ENCODE results near the gene AQP12B. TPM values are rescaled to one million over a fixed set of nuclear protein-coding genes. Genes with fewer than 3 reads are reported as not detected.

AQP12B gene
- total and polyA plus RNA-seq, 9 of the 15 experiments (the other 6 are each of a cell fraction or from before 2014, with no cell fraction given): not detected

GRCh38 chr2:240629968-240630770 lies 52.5 kb downstream of the AQP12B start:
- Histone ChIP-seq H3K9me1 (ENCODE audit: control insufficient read depth, insufficient read depth, low read length) (no peaks in the 10 kb centered on the region), H3K79me2 (ENCODE audit: control insufficient read depth, insufficient read depth, low read length) (no peaks in the 10 kb centered on the region), H3K4me2 (ENCODE audit: insufficient read depth, low read length) (no peak overlapping the region), H3K27me3 (ENCODE audit: control insufficient read depth in 2 of 2, insufficient read depth in 2 of 2, low read length in 2 of 2) (peaks cover 0 to 16% of the 10 kb centered on the region in 2 experiments; a peak in 2 of 5 replicates), H4K20me1 (replicated peaks; ENCODE audit: control insufficient read depth, insufficient read depth, low read length) (no peaks in the 10 kb centered on the region), H3K27ac (ENCODE audit: extremely low read depth, low read depth, low read length) (no peak overlapping the region), H2AFZ (ENCODE audit: low read depth, low read length) (no peak overlapping the region), H3K9me3 (replicated peaks; ENCODE audit: control insufficient read depth, insufficient read depth, low read depth, low read length) (0 out of 2 replicates have a peak, but pooled peaks cover 1% of the 10 kb centered on the region), H3K36me3 (ENCODE audit: control insufficient read depth, insufficient read depth, low read length) (no peaks in the 10 kb centered on the region), H3K9ac (ENCODE audit: insufficient read depth in 1 of 2, low read depth in 2 of 2, low read length in 2 of 2) (no peak overlapping the region), H3K4me3 (no peak overlapping the region), H3K4me1 (replicated peaks in 1 of 2; ENCODE audit: control insufficient read depth in 2 of 2, insufficient read depth in 2 of 2, low read length in 2 of 2) (peaks cover 0 to 15% of the 10 kb centered on the region in 2 experiments; a peak in 2 of 5 replicates)
- FAIRE-seq: no peak
- intact Hi-C loops (cut with micrococcal nuclease) (no loop called here), in situ Hi-C loops (cut with MboI) (no loop called here)
- BruUV-seq (replicated peaks): no TSS peak
- ChIA-PET CTCF (ENCODE audit: low intra/inter-chr PET ratio) (interaction anchor here (1.2 kb wide), 1 partner anchor 116 kb away, joined by 4 read pairs; no protein-coding TSS in a partner anchor), POLR2A (interaction anchor here (0.6 kb wide), 1 partner anchor 139 kb away, joined by 3 read pairs; no protein-coding TSS in a partner anchor)
- 15% methylated on average over 12 of the region's 50 CpGs for WGBS (ENCODE audit: insufficient coverage, low coverage, missing lambda C conversion rate)
- TF ChIP-seq ZNF696 (CRISPR knock-in tag; conservative IDR thresholded peaks at IDR 0.05): no peak
- no peak for ATAC-seq
- DNase-seq (ENCODE audit: extremely low read depth in 1 of 4, low spot score in 3 of 4): no peak

GRCh38 chr2:240629619-240629967 lies 53.1 kb downstream of the AQP12B start:
- ChIA-PET CTCF (ENCODE audit: low intra/inter-chr PET ratio) (interaction anchor here (1.2 kb wide), 1 partner anchor 115 kb away, joined by 4 read pairs; no protein-coding TSS in a partner anchor), POLR2A (interaction anchor here (0.6 kb wide), 1 partner anchor 140 kb away, joined by 3 read pairs; no protein-coding TSS in a partner anchor)
- intact Hi-C loops (cut with micrococcal nuclease) (no loop called here), in situ Hi-C loops (cut with MboI) (no loop called here)
- Histone ChIP-seq H3K79me2 (ENCODE audit: control insufficient read depth, insufficient read depth, low read length) (no peaks in the 10 kb centered on the region), H3K27me3 (ENCODE audit: control insufficient read depth in 2 of 2, insufficient read depth in 2 of 2, low read length in 2 of 2) (peaks cover 0 to 16% of the 10 kb centered on the region in 2 experiments; a peak in 2 of 5 replicates), H4K20me1 (replicated peaks; ENCODE audit: control insufficient read depth, insufficient read depth, low read length) (no peaks in the 10 kb centered on the region), H3K9me1 (ENCODE audit: control insufficient read depth, insufficient read depth, low read length) (no peaks in the 10 kb centered on the region), H3K9me3 (replicated peaks; ENCODE audit: control insufficient read depth, insufficient read depth, low read depth, low read length) (0 out of 2 replicates have a peak, but pooled peaks cover 1% of the 10 kb centered on the region), H2AFZ (ENCODE audit: low read depth, low read length) (no peak overlapping the region), H3K4me1 (replicated peaks in 1 of 2; ENCODE audit: control insufficient read depth in 2 of 2, insufficient read depth in 2 of 2, low read length in 2 of 2) (peaks cover 0 to 20% of the 10 kb centered on the region in 2 experiments; a peak in 2 of 5 replicates), H3K4me3 (no peak overlapping the region), H3K36me3 (ENCODE audit: control insufficient read depth, insufficient read depth, low read length) (no peaks in the 10 kb centered on the region), H3K9ac (ENCODE audit: insufficient read depth in 1 of 2, low read depth in 2 of 2, low read length in 2 of 2) (no peak overlapping the region), H3K27ac (ENCODE audit: extremely low read depth, low read depth, low read length) (no peak overlapping the region), H3K4me2 (ENCODE audit: insufficient read depth, low read length) (no peak overlapping the region)
- 0% methylated on average over 2 of the region's 5 CpGs for WGBS (ENCODE audit: insufficient coverage, low coverage, missing lambda C conversion rate)
- ATAC-seq (no peak), FAIRE-seq (no peak), DNase-seq (ENCODE audit: extremely low read depth in 1 of 4, low spot score in 3 of 4) (no peak)
- no TSS peak for BruUV-seq (replicated peaks)
- TF ChIP-seq ZMIZ1 (IDR thresholded peaks at IDR 0.05; ENCODE audit: low read depth in 2 of 2, low read length in 2 of 2): no peak
- no peak for TF ChIP-seq TRIM25 (IDR thresholded peaks at IDR 0.05; ENCODE audit: borderline replicate concordance)
- no peak for TF ChIP-seq TCF7L2 (IDR thresholded peaks at IDR 0.05; ENCODE audit: low read depth, low read length)
